DOHH2 (cell line): ENCODE measurements around the gene COA6.

ENCODE experiments used
- H3F3A ChIP-seq: fragments of 200-600 bp; sonication (generic), shearing (Covaris generic); 2 replicates; pipeline ENCODE4 v1.6.0; 2016; ENCODE audit warnings: antibody characterized with exemption, mild to moderate bottlenecking; ENCODE audit not compliant: control insufficient read depth, insufficient read depth
- H3K27ac ChIP-seq: fragments of 200-600 bp; sonication (generic); 2 replicates; pipeline ENCODE4 v1.5.1; 2014; ENCODE audit warnings: low read depth, mild to moderate bottlenecking, low read length, moderate library complexity
- H3K27me3 ChIP-seq: fragments of 200-600 bp; sonication (generic); 2 replicates; pipeline ENCODE4 v1.6.1; 2014; ENCODE audit warnings: mild to moderate bottlenecking, low read length, mixed read lengths; ENCODE audit not compliant: control insufficient read depth
- H3K36me3 ChIP-seq: fragments of 200-600 bp; sonication (generic); 2 replicates; pipeline ENCODE4 v1.6.1; 2014; ENCODE audit warnings: mild to moderate bottlenecking, low read length, moderate library complexity, mixed read lengths; ENCODE audit not compliant: control insufficient read depth
- H3K4me1 ChIP-seq: fragments of 200-600 bp; sonication (generic); 2 replicates; pipeline ENCODE4 v1.6.1; 2014; ENCODE audit warnings: mild to moderate bottlenecking, low read length, mixed read lengths; ENCODE audit not compliant: control insufficient read depth
- H3K4me2 ChIP-seq: fragments of 200-600 bp; sonication (generic); 2 replicates; pipeline ENCODE4 v1.6.0; 2014; ENCODE audit warnings: mild to moderate bottlenecking, low read length, moderate library complexity
- H3K4me3 ChIP-seq: fragments of 200-600 bp; sonication (generic); 2 replicates; pipeline ENCODE4 v1.5.1; 2014; ENCODE audit warnings: mild to moderate bottlenecking, low read length, mixed read lengths
- H3K79me2 ChIP-seq: fragments of 200-600 bp; sonication (generic); 2 replicates; pipeline ENCODE4 v1.6.1; 2014; ENCODE audit warnings: mild to moderate bottlenecking, low read length, mixed read lengths; ENCODE audit not compliant: control insufficient read depth
- H3K9me2 ChIP-seq: fragments of 200-600 bp; sonication (generic); replicated peaks from 2 replicates; pipeline ENCODE4 v1.6.1; 2014; ENCODE audit warnings: mild to moderate bottlenecking, low read length, mixed read lengths; ENCODE audit not compliant: control insufficient read depth
- H3K9me3 ChIP-seq: fragments of 200-600 bp; sonication (generic); 2 replicates; pipeline ENCODE4 v1.6.1; 2014; ENCODE audit warnings: antibody characterized with exemption, low read length, mixed read lengths; ENCODE audit not compliant: control insufficient read depth, insufficient read depth
- H4K20me1 ChIP-seq: fragments of 200-600 bp; sonication (generic); 2 replicates; pipeline ENCODE4 v1.6.0; 2014; ENCODE audit warnings: low read depth, mild to moderate bottlenecking, antibody characterized with exemption, low read length, moderate library complexity; ENCODE audit not compliant: control insufficient read depth, insufficient read depth
- CTCF ChIP-seq: fragments of 200-600 bp; sonication (generic); IDR thresholded peaks from one replicate; pipeline ENCODE4 v1.5.1; 2014; ENCODE audit warnings: antibody characterized with exemption, mild to moderate bottlenecking, low read depth, low read length; ENCODE audit not compliant: poor library complexity, severe bottlenecking
- EZH2phosphoT487 ChIP-seq: fragments of 200-600 bp; sonication (generic); IDR thresholded peaks from 2 replicates; pipeline ENCODE4 v1.6.1; 2017; ENCODE audit warnings: borderline replicate concordance, mild to moderate bottlenecking, antibody characterized with exemption, low read length, moderate library complexity, mixed read lengths

COA6 gene

GRCh38 chr1:234362558-234362957, 10.7 kb upstream of the COA6 start:
- Histone ChIP-seq H3K27ac (no peak overlapping the region), H4K20me1 (no peaks in the 10 kb centered on the region), H3K4me3 (no peak overlapping the region), H3K9me3 (no peaks in the 10 kb centered on the region), H3K79me2 (no peaks in the 10 kb centered on the region), H3K4me2 (no peak overlapping the region), H3K36me3 (no peaks in the 10 kb centered on the region), H3K9me2 (no peaks in the 10 kb centered on the region), H3K4me1 (no peaks in the 10 kb centered on the region), H3K27me3 (no peaks in the 10 kb centered on the region), H3F3A (no peaks in the 10 kb centered on the region)
- no peak for TF ChIP-seq CTCF
- TF ChIP-seq EZH2phosphoT487, result no peak

- Histone ChIP-seq H3K4me1 (peaks cover 11% of the 10 kb centered on the region), H3K4me3 (no peak overlapping the region), H3K27me3 (0 out of 2 replicates have a peak, but pooled peaks cover 3% of the 10 kb centered on the region), H3K79me2 (peaks cover 11% of the 10 kb centered on the region), H3F3A (peaks cover 13% of the 10 kb centered on the region; the same call in 1 of the 2 replicates), H3K36me3 (no peaks in the 10 kb centered on the region; the same call in 1 of the 2 replicates), H4K20me1 (no peaks in the 10 kb centered on the region), H3K4me2 (no peak overlapping the region), H3K27ac (no peak overlapping the region), H3K9me3 (no peaks in the 10 kb centered on the region), H3K9me2 (no peaks in the 10 kb centered on the region)
- TF ChIP-seq CTCF, result no peak
- no peak for TF ChIP-seq EZH2phosphoT487
Measured at GRCh38 chr1:234368320-234369032, 4.8 kb upstream of the COA6 start.

- Histone ChIP-seq H3K9me2 (no peaks in the 10 kb centered on the region), H3K27ac (no peak overlapping the region), H3K9me3 (no peaks in the 10 kb centered on the region)
Measured at GRCh38 chr1:234369033-234369430, 4.2 kb upstream of the COA6 start.

More at GRCh38 chr1:234369033-234369430, 4.2 kb upstream of the COA6 start:
- Histone ChIP-seq H3K4me2 (no peak overlapping the region), H3K4me3 (no peak overlapping the region), H3K79me2 (peaks cover 12% of the 10 kb centered on the region), H3K4me1 (peaks cover 11% of the 10 kb centered on the region), H3K36me3 (no peaks in the 10 kb centered on the region; the same call in 1 of the 2 replicates), H4K20me1 (no peaks in the 10 kb centered on the region), H3K27me3 (0 out of 2 replicates have a peak, but pooled peaks cover 3% of the 10 kb centered on the region), H3F3A (peaks cover 13% of the 10 kb centered on the region; the same call in 1 of the 2 replicates)
- no peak for TF ChIP-seq EZH2phosphoT487
- no peak for TF ChIP-seq CTCF
